HEK293 (cell line): ENCODE data around the gene SPATA25.
"Not testable (repeated sequence)": the region's sequence is repeated elsewhere in the genome, so short reads cannot be mapped to it uniquely, and the experiment has no call there.

Experiments used
- CTCF ChIA-PET: fragments of 350-600 bp; formaldehyde crosslinking; extraction: SDS; loops from one replicate; lab custom pipeline; 2021; ENCODE audit warnings: antibody characterized with exemption; lab: Yijun Ruan, JAX
- POLR2A ChIA-PET: fragments of 300-600 bp; formaldehyde crosslinking; extraction: SDS; loops from one replicate; lab custom pipeline; 2020; ENCODE audit warnings: antibody characterized with exemption, inconsistent platforms; lab: Yijun Ruan, JAX
- H3K27ac ChIP-seq: fragments of 200-500 bp; sonication (Bioruptor generic); 2 replicates; pipeline ENCODE4 v1.5.1; 2014; ENCODE audit warnings: low read depth, low read length, control low read depth, inconsistent platforms; ENCODE audit errors: extremely low read depth
- H3K36me3 ChIP-seq, 2 experiments: fragments of 200-500 bp in 1 of 2; sonication (Bioruptor generic) in 1 of 2; 1 replicate in 1 of 2; 2 replicates in 1 of 2; pipeline ENCODE4 v1.5.1; 2014 to 2017; ENCODE audit warnings: inconsistent platforms in 2 of 2, low read length in 2 of 2; ENCODE audit not compliant: control insufficient read depth in 2 of 2, insufficient read depth in 1 of 2
- H3K4me1 ChIP-seq: fragments of 200-500 bp; sonication (Bioruptor generic); 2 replicates; pipeline ENCODE4 v1.5.1; 2014; ENCODE audit warnings: mild to moderate bottlenecking, low read length, inconsistent platforms; ENCODE audit not compliant: control insufficient read depth, insufficient read depth
- H3K4me3 ChIP-seq: 2 replicates; pipeline ENCODE4 v1.5.1; 2011; ENCODE audit warnings: low read depth, mild to moderate bottlenecking, control low read depth, low read length, moderate library complexity
- H3K9me3 ChIP-seq: fragments of 200-500 bp; sonication (Bioruptor generic); 2 replicates; pipeline ENCODE4 v1.5.1; 2014; ENCODE audit warnings: low read depth, low read length, inconsistent platforms; ENCODE audit not compliant: control insufficient read depth, insufficient read depth
- GLIS1 ChIP-seq: fragments of 450-650 bp; formaldehyde crosslinking; IDR thresholded peaks from 2 replicates; pipeline ENCODE4 v1.5.1; 2016; ENCODE audit warnings: missing biosample characterization, missing genetic modification characterization
- GLIS2 ChIP-seq: fragments of 450-650 bp; formaldehyde crosslinking; IDR thresholded peaks from 2 replicates; pipeline ENCODE4 v1.5.1; 2016; ENCODE audit warnings: missing biosample characterization, missing genetic modification characterization
- MZF1 ChIP-seq: fragments of 450-650 bp; formaldehyde crosslinking; IDR thresholded peaks from 2 replicates; pipeline ENCODE4 v1.5.1; 2017; ENCODE audit warnings: missing biosample characterization, missing genetic modification characterization, borderline replicate concordance
- PRDM4 ChIP-seq: fragments of 450-650 bp; formaldehyde crosslinking; IDR thresholded peaks from 2 replicates; pipeline ENCODE4 v1.5.1; 2017; ENCODE audit warnings: missing biosample characterization, missing genetic modification characterization
- ZFP37 ChIP-seq: fragments of 450-650 bp; formaldehyde crosslinking; IDR thresholded peaks from 2 replicates; pipeline ENCODE4 v1.5.1; 2016; ENCODE audit warnings: missing biosample characterization, missing genetic modification characterization
- ZNF148 ChIP-seq: fragments of 450-650 bp; formaldehyde crosslinking; IDR thresholded peaks from 2 replicates; pipeline ENCODE4 v1.5.0; 2017; ENCODE audit warnings: missing biosample characterization, missing genetic modification characterization, borderline replicate concordance
- ZNF16 ChIP-seq: fragments of 450-650 bp; formaldehyde crosslinking; IDR thresholded peaks from 2 replicates; pipeline ENCODE4 v1.5.1; 2016; ENCODE audit warnings: low read depth, missing biosample characterization, missing genetic modification characterization
- ZNF175 ChIP-seq: fragments of 450-650 bp; formaldehyde crosslinking; IDR thresholded peaks from 2 replicates; pipeline ENCODE4 v1.5.1; 2016; ENCODE audit warnings: missing biosample characterization, missing genetic modification characterization
- ZNF335 ChIP-seq: fragments of 450-650 bp; formaldehyde crosslinking; conservative IDR thresholded peaks from 2 replicates; pipeline ENCODE4 v1.5.1; 2016; ENCODE audit warnings: missing biosample characterization, missing genetic modification characterization
- ZNF501 ChIP-seq: fragments of 450-650 bp; formaldehyde crosslinking; IDR thresholded peaks from 2 replicates; pipeline ENCODE4 v1.5.1; 2016; ENCODE audit warnings: missing biosample characterization, missing genetic modification characterization
- ZNF513 ChIP-seq: fragments of 450-650 bp; IDR thresholded peaks from 2 replicates; pipeline ENCODE4 v1.5.1; 2018; ENCODE audit warnings: missing biosample characterization, missing genetic modification characterization
- ZNF530 ChIP-seq: fragments of 450-650 bp; formaldehyde crosslinking; IDR thresholded peaks from 2 replicates; pipeline ENCODE4 v1.5.1; 2016; ENCODE audit warnings: low read depth, missing biosample characterization, missing genetic modification characterization
- ZNF555 ChIP-seq: fragments of 450-650 bp; formaldehyde crosslinking; conservative IDR thresholded peaks from 2 replicates; pipeline ENCODE4 v1.5.1; 2017; ENCODE audit warnings: missing biosample characterization, mild to moderate bottlenecking, missing genetic modification characterization, inconsistent platforms
- ZNF777 ChIP-seq: fragments of 450-650 bp; formaldehyde crosslinking; IDR thresholded peaks from 2 replicates; pipeline ENCODE4 v1.5.1; 2017; ENCODE audit warnings: missing biosample characterization, missing genetic modification characterization, borderline replicate concordance
- ZNF791 ChIP-seq: fragments of 450-650 bp; formaldehyde crosslinking; IDR thresholded peaks from 2 replicates; pipeline ENCODE4 v1.5.1; 2016; ENCODE audit warnings: missing biosample characterization, missing genetic modification characterization

The SPATA25 gene

GRCh38 chr20:45904583-45905504, 17.4 kb upstream of the SPATA25 start:
- Histone ChIP-seq H3K9me3 (no peaks in the 10 kb centered on the region), H3K27ac (no peak overlapping the region), H3K36me3 (no peaks in the 10 kb centered on the region), H3K4me1 (no peaks in the 10 kb centered on the region), H3K4me3 (no peak overlapping the region)
- TF ChIP-seq ZNF555 (tag by site-specific recombination) (no peak), GLIS1 (peak; percentile 17; the same call in 1 of the 2 replicates)
- POLR2A ChIA-PET = interaction anchor here (0.6 to 2.4 kb wide), 15 partner anchors 8 to 72 kb away, joined by 3 to 26 read pairs (median 5); partner anchors contain the start of genes CTSA, NEURL2, PCIF1 and SNX21
- CTCF ChIA-PET = interaction anchor here (1.0 to 2.4 kb wide), 5 partner anchors 8 to 122 kb away, joined by 3 to 11 read pairs (median 3); no protein-coding TSS in a partner anchor

GRCh38 chr20:45902199-45902701, 14.8 kb upstream of the SPATA25 start:
- H3K27ac ChIP-seq = no peak overlapping the region
- no peak overlapping the region for H3K4me3 ChIP-seq
- no peaks in the 10 kb centered on the region for H3K4me1 ChIP-seq
- POLR2A ChIA-PET = interaction anchor here (0.6 to 1.0 kb wide), 2 partner anchors 11 to 21 kb away, joined by 3 read pairs; partner anchors contain the start of genes CTSA, NEURL2 and ZSWIM1
- CTCF ChIA-PET = no interaction called here
- H3K36me3 ChIP-seq = peaks cover 0 to 15% of the 10 kb centered on the region in 2 experiments; a peak in 1 of 3 replicates
- no peaks in the 10 kb centered on the region for H3K9me3 ChIP-seq
- no peak for TF ChIP-seq ZNF777 (tag by site-specific recombination)
- TF ChIP-seq ZNF791 (tag by site-specific recombination) = no peak
- no peak for TF ChIP-seq ZNF148
- TF ChIP-seq GLIS2 (tag by site-specific recombination) = no peak
- TF ChIP-seq ZFP37 (tag by site-specific recombination) = no peak
- TF ChIP-seq ZNF530 (tag by site-specific recombination) = no peak
- TF ChIP-seq PRDM4 (tag by site-specific recombination) = no peak
- no peak for TF ChIP-seq ZNF513 (tag by site-specific recombination)
- no peak for TF ChIP-seq ZNF501 (tag by site-specific recombination)
- no peak for TF ChIP-seq MZF1
- TF ChIP-seq ZNF16 (tag by site-specific recombination) = no peak
- no peak for TF ChIP-seq ZNF175 (tag by site-specific recombination)
- TF ChIP-seq ZNF335 (tag by site-specific recombination) = no peak

- H3K4me3 ChIP-seq, H3K9me3 ChIP-seq, H3K4me1 ChIP-seq, CTCF ChIA-PET, H3K27ac ChIP-seq: not testable (repeated sequence)
- POLR2A ChIA-PET = interaction anchor here (1.0 kb wide), 1 partner anchor 21 kb away, joined by 3 read pairs; the partner anchor contains the start of gene ZSWIM1
- peaks cover 0 to 22% of the 10 kb centered on the region in 2 experiments; a peak in 1 of 3 replicates for H3K36me3 ChIP-seq
Measured at GRCh38 chr20:45901332-45901731, 13.9 kb upstream of the SPATA25 start.
